Measurements from ENCODE around the gene TULP3.

TULP3 gene

DNA sequence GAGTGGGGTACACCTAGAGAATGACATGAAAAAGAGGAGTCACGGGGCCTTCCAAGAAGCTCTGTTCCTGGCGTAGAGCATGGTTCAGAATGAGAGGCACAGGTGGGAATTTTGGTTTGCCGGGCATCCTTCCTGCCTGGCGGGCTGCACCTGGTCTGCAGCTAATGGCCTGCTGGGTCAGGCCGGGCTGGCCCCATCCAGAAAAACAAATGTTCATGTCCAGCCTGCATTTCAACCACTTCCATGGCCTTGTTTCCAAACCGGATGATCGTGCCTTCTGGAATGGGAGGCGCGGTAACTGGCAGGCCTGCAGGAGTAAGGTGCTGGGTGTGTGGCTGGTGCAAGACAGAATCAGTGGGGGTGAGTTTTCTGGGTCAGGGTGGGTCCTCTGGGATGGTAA, 82.9 kb downstream of the TULP3 start:
- DNase-seq = no peak

DNA sequence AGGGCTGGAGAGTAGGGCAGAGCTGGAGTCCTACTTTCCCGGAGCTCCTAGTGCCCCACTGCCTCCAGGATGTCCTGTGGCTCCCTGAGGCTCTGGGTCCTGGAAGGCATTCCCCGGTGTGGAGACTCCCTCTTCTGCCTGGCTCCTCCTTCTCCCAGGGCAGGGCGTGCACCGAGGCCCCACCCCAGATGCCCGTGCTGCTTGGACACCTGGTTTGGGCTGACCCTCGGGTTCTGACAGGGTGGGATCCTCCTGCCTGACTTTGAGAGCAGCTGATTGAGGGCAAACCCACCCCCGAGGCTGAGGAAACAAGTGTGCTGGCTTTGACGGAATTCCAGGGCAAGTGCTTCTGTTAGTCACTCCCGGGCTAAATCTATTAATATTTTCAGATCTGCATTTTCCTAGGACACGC, 83.9 kb downstream of the TULP3 start:
- DNase-seq = no peak

- no peak for DNase-seq
These were observed 85.9 kb downstream of the TULP3 start for GRCh38 chr12:2976581-2976996.

- DNase-seq = no peak
These were observed 87.1 kb downstream of the TULP3 start for GRCh38 chr12:2977776-2978175.

DNA sequence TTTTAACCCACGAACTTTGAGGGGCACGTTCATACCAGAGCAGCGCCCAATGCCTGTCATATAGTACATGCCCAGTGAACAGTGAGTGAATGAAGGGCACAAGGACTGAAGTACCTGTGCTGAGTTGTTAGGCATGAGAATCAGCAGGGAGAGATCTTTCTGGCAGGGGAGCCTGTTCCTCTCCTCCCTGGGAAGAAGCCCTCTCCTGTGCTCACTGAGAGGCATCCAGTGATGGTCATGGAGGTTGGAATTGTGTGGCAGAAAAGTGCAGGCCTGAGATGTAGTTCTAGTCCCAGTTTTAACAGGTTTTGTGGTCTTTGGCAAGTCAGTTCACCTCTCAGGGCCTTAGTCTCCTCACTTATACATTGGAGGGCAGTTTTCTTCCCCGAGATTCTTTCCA, 89.1 kb downstream of the TULP3 start:
- no peak for DNase-seq

DNA sequence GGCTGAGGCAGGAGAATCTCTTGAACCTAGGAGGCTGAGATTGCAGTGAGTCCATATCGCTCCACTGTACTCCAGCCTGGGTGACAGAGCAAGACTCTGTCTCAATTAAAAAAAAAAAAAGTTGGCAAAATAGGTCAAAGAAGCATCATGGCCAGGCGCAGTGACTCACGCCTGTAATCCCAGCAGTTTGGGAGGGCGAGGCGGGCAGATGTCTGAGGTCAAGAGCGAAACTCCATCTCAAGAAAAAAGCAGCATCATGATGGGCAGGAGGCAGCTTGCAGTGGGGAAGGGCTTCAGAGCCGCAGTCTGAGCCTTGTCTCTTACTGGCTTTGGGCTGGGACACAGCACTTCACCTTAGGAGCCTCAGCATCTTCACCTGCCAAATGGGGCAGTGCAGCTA, 89.9 kb downstream of the TULP3 start:
- no peak for DNase-seq

DNA sequence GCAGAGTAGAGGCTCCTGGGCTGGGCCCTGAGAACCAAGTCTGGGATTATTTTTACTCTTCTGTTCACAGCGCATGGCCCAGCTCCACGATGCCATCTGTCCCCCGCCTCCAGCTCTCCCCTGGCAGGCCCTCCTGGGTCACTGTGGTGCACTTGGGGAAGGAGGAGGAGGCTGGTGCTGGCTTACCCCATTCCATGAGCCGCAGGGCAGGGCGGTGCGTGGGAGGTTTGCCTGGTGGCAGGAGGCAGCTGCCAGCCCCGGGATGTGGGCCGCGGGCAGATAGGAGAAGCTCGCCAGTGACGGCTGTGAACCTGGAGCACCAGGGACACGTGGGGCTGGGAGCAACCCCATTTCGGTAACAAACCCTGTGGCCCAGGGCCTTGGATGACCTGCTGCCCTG, 91.7 kb downstream of the TULP3 start:
- no peak for DNase-seq

DNA sequence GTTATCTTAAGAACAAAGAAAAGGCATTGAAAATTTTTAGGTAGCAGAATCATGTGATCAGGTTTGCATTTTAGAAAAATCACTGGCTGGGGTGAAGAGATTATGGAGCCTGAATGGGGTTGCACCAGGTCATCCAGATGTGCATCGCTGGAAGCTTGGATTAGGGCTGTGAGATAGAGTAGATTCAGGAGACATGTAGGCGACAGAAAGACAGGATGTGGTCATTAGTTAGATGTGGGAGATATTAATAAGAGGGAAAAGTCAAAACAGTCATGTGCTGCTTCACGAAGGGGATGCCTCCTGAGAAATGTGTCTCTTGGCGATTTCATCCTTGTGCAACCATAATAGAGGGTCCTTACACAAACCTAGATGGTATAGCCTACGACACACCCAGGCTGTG, 93.6 kb downstream of the TULP3 start:
- DNase-seq = no peak

GRCh38 chr12:2984698-2985097, 94.0 kb downstream of the TULP3 start:
- no peak for DNase-seq

DNA sequence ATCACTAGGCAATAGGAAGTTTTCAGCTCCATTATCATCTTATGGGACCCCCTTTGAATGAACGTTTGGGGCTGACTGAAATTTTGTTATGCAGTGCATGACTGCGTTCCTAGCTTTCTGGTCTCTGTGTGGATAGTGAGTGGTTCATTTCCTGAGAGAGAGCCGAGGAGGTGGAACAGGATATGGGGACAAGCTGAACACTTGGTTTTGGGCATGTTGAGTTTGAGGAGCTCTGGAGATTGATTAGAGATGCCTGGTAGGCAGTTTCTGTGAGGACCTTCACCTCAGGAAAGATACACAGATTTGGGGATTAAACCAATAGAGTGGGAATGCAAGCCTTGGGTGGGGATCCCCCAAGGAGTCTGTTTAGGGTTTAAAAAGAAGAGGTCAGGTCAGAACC, 96.2 kb downstream of the TULP3 start:
- no peak for DNase-seq

GRCh38 chr12:2988494-2988893, 97.8 kb downstream of the TULP3 start:
- DNase-seq = no peak

Data from NCI-H774 (cell line).